HL-60 (cell line): ENCODE results near the gene CFLAR.

Source experiments
- DNase-seq, 2 experiments: peaks; one replicate each; pipeline ENCODE4 v3.0.0-alpha.2; 2010 to 2020; ENCODE audit warnings: low read depth in 1 of 2, low spot score in 1 of 2
- H3K27ac ChIP-seq: fragments of 250-450 bp; sonication (Bioruptor Pico); replicated peaks from 2 replicates; pipeline ENCODE4 v1.5.1; 2020; ENCODE audit warnings: mild to moderate bottlenecking, moderate library complexity
- H3K27me3 ChIP-seq: fragments of 250-450 bp; sonication (Bioruptor Pico); 2 replicates; pipeline ENCODE4 v1.5.1; 2021; ENCODE audit warnings: mild to moderate bottlenecking, moderate library complexity; ENCODE audit not compliant: insufficient read depth, poor library complexity, severe bottlenecking
- H3K4me3 ChIP-seq: replicated peaks from 2 replicates; pipeline ENCODE4 v1.5.1; 2011; ENCODE audit warnings: mild to moderate bottlenecking, control low read depth, low read length; ENCODE audit not compliant: insufficient read depth
- CTCF ChIP-seq: IDR thresholded peaks from one replicate; pipeline ENCODE4 v1.5.1; 2011; ENCODE audit warnings: low read length, control low read depth, inconsistent platforms; ENCODE audit not compliant: insufficient read depth
- GABPA ChIP-seq: IDR thresholded peaks from 2 replicates; pipeline ENCODE4 v1.6.1; 2012; ENCODE audit warnings: low read depth
- POLR2AphosphoS5 ChIP-seq: IDR thresholded peaks from 2 replicates; pipeline ENCODE4 v1.6.1; 2012; ENCODE audit warnings: low read depth
- REST ChIP-seq: IDR thresholded peaks from 2 replicates; pipeline ENCODE4 v1.6.1; 2012; ENCODE audit warnings: low read depth; ENCODE audit not compliant: insufficient replicate concordance
- SPI1 ChIP-seq: IDR thresholded peaks from 2 replicates; pipeline ENCODE4 v1.6.1; 2012; ENCODE audit warnings: low read depth, mild to moderate bottlenecking, borderline replicate concordance

Gene CFLAR

GRCh38 chr2:201105759-201106158 is 10.2 kb upstream of the CFLAR start:
- Histone ChIP-seq H3K4me3 (no peak overlapping the region), H3K27ac (no peak overlapping the region), H3K27me3 (no peaks in the 10 kb centered on the region)
- no peak for DNase-seq
- no peak for TF ChIP-seq POLR2AphosphoS5
- TF ChIP-seq CTCF: no peak
- TF ChIP-seq GABPA: no peak
- no peak for TF ChIP-seq REST
- no peak for TF ChIP-seq SPI1

GRCh38 chr2:201107624-201108023 is 8.3 kb upstream of the CFLAR start:
- Histone ChIP-seq H3K27me3 (no peaks in the 10 kb centered on the region), H3K27ac (no peak overlapping the region), H3K4me3 (no peak overlapping the region)
- TF ChIP-seq GABPA: no peak
- no peak for TF ChIP-seq SPI1
- no peak for TF ChIP-seq CTCF
- TF ChIP-seq REST: no peak
- TF ChIP-seq POLR2AphosphoS5: no peak
- no peak for DNase-seq

- DNase-seq: no peak
- no peak for TF ChIP-seq POLR2AphosphoS5
- no peak for TF ChIP-seq GABPA
- TF ChIP-seq CTCF: no peak
- TF ChIP-seq SPI1: no peak
- TF ChIP-seq REST: no peak
- H3K4me3 ChIP-seq: no peak overlapping the region
- no peaks in the 10 kb centered on the region for H3K27me3 ChIP-seq
- no peak overlapping the region for H3K27ac ChIP-seq
Measured at GRCh38 chr2:201108341-201108740, 7.6 kb upstream of the CFLAR start.
